Keratinocyte (primary cell): ENCODE measurements around the gene RAB5A. TPM values are rescaled to one million over a fixed set of nuclear protein-coding genes. Genes with fewer than 3 reads are reported as not detected.

Experiments
- DNase-seq: peaks from one replicate; pipeline ENCODE4 v3.0.0-alpha.2; 2011; ENCODE audit warnings: low read depth, missing footprints, low spot score
- FAIRE-seq: peaks from 2 replicates; lab custom pipeline; 2011; peaks lifted over from hg19 to GRCh38; lab: Jason Lieb, UNC
- H2AFZ ChIP-seq: 2 replicates; pipeline ENCODE4 v1.6.0; 2012; ENCODE audit warnings: low read length, control low read depth, inconsistent platforms; ENCODE audit not compliant: control insufficient read depth
- H3K27ac ChIP-seq: 2 replicates; pipeline ENCODE4 v1.5.1; 2011; ENCODE audit warnings: low read length; ENCODE audit not compliant: control insufficient read depth, insufficient read depth
- H3K27me3 ChIP-seq: 3 replicates; pipeline ENCODE4 v1.6.0; 2011; ENCODE audit warnings: low read length; ENCODE audit not compliant: control insufficient read depth, insufficient read depth; ENCODE audit errors: extremely low read depth
- H3K36me3 ChIP-seq, 2 experiments: 2 replicates in 1 of 2; 3 replicates in 1 of 2; pipeline ENCODE4 v1.5.1; 2011; ENCODE audit warnings: low read length in 2 of 2, mild to moderate bottlenecking in 1 of 2; ENCODE audit not compliant: control insufficient read depth in 2 of 2, insufficient read depth in 2 of 2; ENCODE audit errors: extremely low read depth in 1 of 2
- H3K4me1 ChIP-seq: 3 replicates; pipeline ENCODE4 v1.5.1; 2011; ENCODE audit warnings: low read length; ENCODE audit not compliant: control insufficient read depth, insufficient read depth; ENCODE audit errors: extremely low read depth
- H3K4me2 ChIP-seq: 3 replicates; pipeline ENCODE4 v1.6.0; 2011; ENCODE audit warnings: low read depth, low read length; ENCODE audit not compliant: control insufficient read depth, insufficient read depth; ENCODE audit errors: extremely low read depth
- H3K4me3 ChIP-seq, 3 experiments: fragments of 200-600 bp in 1 of 3; sonication (generic) in 1 of 3; 2 replicates in 2 of 3; 3 replicates in 1 of 3; pipeline ENCODE4 v1.5.1; 2011 to 2016; ENCODE audit warnings: low read length in 3 of 3, mild to moderate bottlenecking in 3 of 3, control low read depth in 2 of 3, inconsistent platforms in 1 of 3, low read depth in 1 of 3, mixed read lengths in 1 of 3, mixed run types in 1 of 3, moderate library complexity in 1 of 3; ENCODE audit not compliant: control insufficient read depth in 2 of 3, insufficient read depth in 2 of 3; ENCODE audit errors: extremely low read depth in 1 of 3
- H3K79me2 ChIP-seq: 2 replicates; pipeline ENCODE4 v1.6.0; 2012; ENCODE audit warnings: low read length; ENCODE audit not compliant: control insufficient read depth, insufficient read depth
- H3K9ac ChIP-seq: 3 replicates; pipeline ENCODE4 v1.6.0; 2011; ENCODE audit warnings: low read length; ENCODE audit not compliant: control insufficient read depth, insufficient read depth; ENCODE audit errors: extremely low read depth
- H3K9me1 ChIP-seq: 3 replicates; pipeline ENCODE4 v1.6.0; 2011; ENCODE audit warnings: low read length; ENCODE audit not compliant: control insufficient read depth, insufficient read depth; ENCODE audit errors: extremely low read depth
- H3K9me3 ChIP-seq: 2 replicates; pipeline ENCODE4 v1.5.1; 2012; ENCODE audit warnings: low read depth, low read length; ENCODE audit not compliant: control insufficient read depth
- H4K20me1 ChIP-seq: 3 replicates; pipeline ENCODE4 v1.6.0; 2011; ENCODE audit warnings: low read length; ENCODE audit not compliant: control insufficient read depth, insufficient read depth; ENCODE audit errors: extremely low read depth
- EZH2 ChIP-seq: IDR thresholded peaks from one replicate; pipeline ENCODE4 v1.6.1; 2012; ENCODE audit warnings: inconsistent platforms, mild to moderate bottlenecking, low read length, moderate library complexity
- dilution Hi-C: fragments of 300-500 bp; cut with MboI; formaldehyde crosslinking; loops from one replicate; pipeline ENCODE4 v1.7.0; 2020; ENCODE audit warnings: low sequenced_read_pairs; ENCODE audit not compliant: extremely low pct_ligation_motif_present
- polyA plus RNA-seq, 5 experiments: library from polyadenylated mRNA; depleted of rRNA in 3 of 5; stranded (reverse) in 3 of 5; stranded (forward) in 1 of 5; unstranded in 1 of 5; fragments of >200 nt; gene quantifications; 1 replicate in 1 of 5; 2 replicates in 3 of 5; 3 replicates in 1 of 5; pipeline versions ENCODE4 v1.2.1 to v1.2.3, GENCODE V29; 2011 to 2012; ENCODE audit warnings: missing spikeins in 2 of 5, low read depth in 1 of 5, low replicate concordance in 1 of 5
- TF ChIP-seq, protein P1 (sequence below), 3 experiments: IDR thresholded peaks in 1 of 3; conservative IDR thresholded peaks in 1 of 3; optimal IDR thresholded peaks in 1 of 3; 2 replicates in 2 of 3; 3 replicates in 1 of 3; pipeline versions ENCODE3 to v1.5.1; 2011; ENCODE audit warnings: low read length in 3 of 3, mild to moderate bottlenecking in 3 of 3, moderate library complexity in 2 of 3, control low read depth in 1 of 3, inconsistent platforms in 1 of 3; ENCODE audit not compliant: insufficient read depth in 2 of 3; ENCODE audit errors: extremely low read depth in 1 of 3

Gene RAB5A
- polyA plus RNA-seq, 1 donor (not counting 4 experiments of a cell fraction or from before 2014, with no cell fraction given) = 60.5 TPM

- Histone ChIP-seq H2AFZ (no peak overlapping the region), H3K36me3 (no peaks in the 10 kb centered on the region), H3K9me3 (no peaks in the 10 kb centered on the region), H3K79me2 (no peaks in the 10 kb centered on the region), H3K27me3 (no peaks in the 10 kb centered on the region), H3K4me1 (peaks cover 3% of the 10 kb centered on the region), H3K9me1 (no peaks in the 10 kb centered on the region), H3K27ac (no peak overlapping the region), H3K9ac (no peak overlapping the region), H3K4me2 (no peak overlapping the region), H3K4me3 (no peak overlapping the region), H4K20me1 (no peaks in the 10 kb centered on the region)
- dilution Hi-C loops = no loop called here
- no peak for DNase-seq
- FAIRE-seq = no peak
- no peak for TF ChIP-seq EZH2
- TF ChIP-seq, protein P1, sequence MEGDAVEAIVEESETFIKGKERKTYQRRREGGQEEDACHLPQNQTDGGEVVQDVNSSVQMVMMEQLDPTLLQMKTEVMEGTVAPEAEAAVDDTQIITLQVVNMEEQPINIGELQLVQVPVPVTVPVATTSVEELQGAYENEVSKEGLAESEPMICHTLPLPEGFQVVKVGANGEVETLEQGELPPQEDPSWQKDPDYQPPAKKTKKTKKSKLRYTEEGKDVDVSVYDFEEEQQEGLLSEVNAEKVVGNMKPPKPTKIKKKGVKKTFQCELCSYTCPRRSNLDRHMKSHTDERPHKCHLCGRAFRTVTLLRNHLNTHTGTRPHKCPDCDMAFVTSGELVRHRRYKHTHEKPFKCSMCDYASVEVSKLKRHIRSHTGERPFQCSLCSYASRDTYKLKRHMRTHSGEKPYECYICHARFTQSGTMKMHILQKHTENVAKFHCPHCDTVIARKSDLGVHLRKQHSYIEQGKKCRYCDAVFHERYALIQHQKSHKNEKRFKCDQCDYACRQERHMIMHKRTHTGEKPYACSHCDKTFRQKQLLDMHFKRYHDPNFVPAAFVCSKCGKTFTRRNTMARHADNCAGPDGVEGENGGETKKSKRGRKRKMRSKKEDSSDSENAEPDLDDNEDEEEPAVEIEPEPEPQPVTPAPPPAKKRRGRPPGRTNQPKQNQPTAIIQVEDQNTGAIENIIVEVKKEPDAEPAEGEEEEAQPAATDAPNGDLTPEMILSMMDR (optimal IDR thresholded peaks at IDR 0.05 in 1 of 3, IDR thresholded peaks at IDR 0.05 in 1 of 3, conservative IDR thresholded peaks at IDR 0.05 in 1 of 3; ENCODE audit: extremely low read depth in 1 of 3, insufficient read depth in 2 of 3, low read length in 3 of 3) = no peak
Observed at GRCh38 chr3:20008646-20009045, 61.7 kb downstream of the RAB5A start.

GRCh38 chr3:20012164-20012563, 65.3 kb downstream of the RAB5A start, which contains the start of gene PP2D1:
Gene PP2D1, minus strand, starts transcription at chr3:20012264. Its CDS starts 192 bp downstream, at chr3:20012072.
- Histone ChIP-seq H3K9me3 (no peaks in the 10 kb centered on the region), H2AFZ (no peak within 1 kb of the TSS), H3K79me2 (no peaks in the 10 kb centered on the region), H3K9ac (no peak within 1 kb of the TSS), H3K27me3 (no peaks in the 10 kb centered on the region), H3K36me3 (no peaks in the 10 kb centered on the region), H3K9me1 (no peaks in the 10 kb centered on the region), H3K4me3 (no peak within 1 kb of the TSS), H3K4me2 (no peak within 1 kb of the TSS), H3K4me1 (peaks cover 4% of the 10 kb centered on the region), H4K20me1 (no peaks in the 10 kb centered on the region), H3K27ac (no peak within 1 kb of the TSS)
- no peak for TF ChIP-seq EZH2
- TF ChIP-seq, protein P1 (optimal IDR thresholded peaks at IDR 0.05 in 1 of 3, IDR thresholded peaks at IDR 0.05 in 1 of 3, conservative IDR thresholded peaks at IDR 0.05 in 1 of 3; ENCODE audit: extremely low read depth in 1 of 3, insufficient read depth in 2 of 3, low read length in 3 of 3) = no peak
- dilution Hi-C loops = no loop called here
- FAIRE-seq = no peak
- no peak for DNase-seq
